ENCODE measurements around the gene SEC16B.
A peak's percentile ranks its signal among the peaks of the same experiment; 100 is the strongest.

The SEC16B gene

GRCh38 chr1:177964336-177964735, 5.5 kb downstream of the SEC16B start:
- Histone ChIP-seq H3K9ac (no peak overlapping the region), H3K4me3 (no peak overlapping the region), H3K9me3 (replicated peaks in 1 of 11) (no peaks in the 10 kb centered on the region), H3K4me2 (no peak overlapping the region), H3K36me3 (no peaks in the 10 kb centered on the region), H4K20me1 (no peaks in the 10 kb centered on the region), H3K4me1 (no peaks in the 10 kb centered on the region), H3K27me3 (no peaks in the 10 kb centered on the region), H3K27ac (no peak overlapping the region)
- no peak for TF ChIP-seq Cebpa-rat (IDR thresholded peaks at IDR 0.05)

GRCh38 chr1:177960939-177961622, 8.8 kb downstream of the SEC16B start:
- no peaks in the 10 kb centered on the region for H3K36me3 ChIP-seq
- H3K27me3 ChIP-seq = no peaks in the 10 kb centered on the region
- H3K4me3 ChIP-seq = no peak overlapping the region
- H4K20me1 ChIP-seq = no peaks in the 10 kb centered on the region
- H3K9ac ChIP-seq = no peak overlapping the region
- H3K9me3 ChIP-seq (replicated peaks in 1 of 11) = no peaks in the 10 kb centered on the region
- no peak for TF ChIP-seq Cebpa-rat (IDR thresholded peaks at IDR 0.05)
- H3K27ac ChIP-seq = no peak overlapping the region
- no peak overlapping the region for H3K4me2 ChIP-seq
- no peaks in the 10 kb centered on the region for H3K4me1 ChIP-seq

- Histone ChIP-seq H3K27ac (no peak overlapping the region), H3K36me3 (no peaks in the 10 kb centered on the region), H3K9me3 (replicated peaks in 1 of 11) (no peaks in the 10 kb centered on the region), H3K9ac (no peak overlapping the region), H3K4me3 (no peak overlapping the region), H3K4me1 (no peaks in the 10 kb centered on the region), H3K27me3 (no peaks in the 10 kb centered on the region), H3K4me2 (no peak overlapping the region), H4K20me1 (no peaks in the 10 kb centered on the region)
- TF ChIP-seq Cebpa-rat (IDR thresholded peaks at IDR 0.05) = no peak
Measured at GRCh38 chr1:177959811-177960515, 9.9 kb downstream of the SEC16B start.

GRCh38 chr1:177958092-177958491, 11.8 kb downstream of the SEC16B start:
- H3K4me2 ChIP-seq = no peak overlapping the region
- TF ChIP-seq Cebpa-rat (IDR thresholded peaks at IDR 0.05) = no peak
- H3K9me3 ChIP-seq (replicated peaks in 1 of 11) = no peaks in the 10 kb centered on the region
- no peaks in the 10 kb centered on the region for H3K36me3 ChIP-seq
- H3K4me3 ChIP-seq = no peak overlapping the region
- no peak overlapping the region for H3K9ac ChIP-seq
- H3K27ac ChIP-seq = no peak overlapping the region
- H3K4me1 ChIP-seq = no peaks in the 10 kb centered on the region
- no peaks in the 10 kb centered on the region for H3K27me3 ChIP-seq
- H4K20me1 ChIP-seq = no peaks in the 10 kb centered on the region

- no peak overlapping the region for H3K4me3 ChIP-seq
- no peak overlapping the region for H3K4me2 ChIP-seq
- no peaks in the 10 kb centered on the region for H3K9me3 ChIP-seq (replicated peaks in 1 of 11)
- H4K20me1 ChIP-seq = no peaks in the 10 kb centered on the region
- H3K27ac ChIP-seq = no peak overlapping the region
- H3K27me3 ChIP-seq = no peaks in the 10 kb centered on the region
- no peak for TF ChIP-seq Cebpa-rat (IDR thresholded peaks at IDR 0.05)
- H3K36me3 ChIP-seq = no peaks in the 10 kb centered on the region
- no peak overlapping the region for H3K9ac ChIP-seq
- peaks cover 0 to 12% (median 4%) of the 10 kb centered on the region in 10 experiments; a peak in 8 of 20 replicates for H3K4me1 ChIP-seq
Measured at GRCh38 chr1:177954076-177954475, 15.8 kb downstream of the SEC16B start.

GRCh38 chr1:177953549-177953948, 16.3 kb downstream of the SEC16B start:
- Histone ChIP-seq H3K36me3 (no peaks in the 10 kb centered on the region), H3K9me3 (replicated peaks in 1 of 11) (no peaks in the 10 kb centered on the region), H3K4me3 (no peak overlapping the region), H3K27me3 (no peaks in the 10 kb centered on the region), H3K4me1 (peaks cover 0 to 16% (median 4%) of the 10 kb centered on the region in 10 experiments; a peak in 8 of 20 replicates), H3K4me2 (no peak overlapping the region), H3K27ac (no peak overlapping the region), H4K20me1 (no peaks in the 10 kb centered on the region), H3K9ac (no peak overlapping the region)
- TF ChIP-seq Cebpa-rat (IDR thresholded peaks at IDR 0.05) = no peak

GRCh38 chr1:177952691-177953090, 17.2 kb downstream of the SEC16B start:
- H3K4me1 ChIP-seq = peaks cover 0 to 16% (median 4%) of the 10 kb centered on the region in 10 experiments; a peak in 8 of 20 replicates
- no peak overlapping the region for H3K27ac ChIP-seq
- no peaks in the 10 kb centered on the region for H3K36me3 ChIP-seq
- H3K9me3 ChIP-seq (replicated peaks in 1 of 11) = no peaks in the 10 kb centered on the region
- H4K20me1 ChIP-seq = no peaks in the 10 kb centered on the region
- H3K4me3 ChIP-seq = no peak overlapping the region
- TF ChIP-seq Cebpa-rat (IDR thresholded peaks at IDR 0.05) = no peak
- H3K4me2 ChIP-seq = no peak overlapping the region
- no peaks in the 10 kb centered on the region for H3K27me3 ChIP-seq
- no peak overlapping the region for H3K9ac ChIP-seq

GRCh38 chr1:177952249-177952648, 17.6 kb downstream of the SEC16B start:
- no peak overlapping the region for H3K9ac ChIP-seq
- no peaks in the 10 kb centered on the region for H4K20me1 ChIP-seq
- TF ChIP-seq Cebpa-rat (IDR thresholded peaks at IDR 0.05) = no peak
- H3K27me3 ChIP-seq = no peaks in the 10 kb centered on the region
- H3K27ac ChIP-seq = no peak overlapping the region
- H3K4me3 ChIP-seq = no peak overlapping the region
- no peak overlapping the region for H3K4me2 ChIP-seq
- no peaks in the 10 kb centered on the region for H3K36me3 ChIP-seq
- H3K9me3 ChIP-seq (replicated peaks in 1 of 11) = no peaks in the 10 kb centered on the region
- peaks cover 0 to 16% (median 4%) of the 10 kb centered on the region in 10 experiments; a peak in 8 of 20 replicates for H3K4me1 ChIP-seq

- Histone ChIP-seq H3K27me3 (no peaks in the 10 kb centered on the region), H4K20me1 (no peaks in the 10 kb centered on the region), H3K4me2 (peak overlapping the region in 2 of 11 experiments; percentile 6 to 11; a peak in 2 of 22 replicates), H3K9me3 (replicated peaks in 1 of 11) (no peaks in the 10 kb centered on the region), H3K36me3 (no peaks in the 10 kb centered on the region), H3K4me3 (no peak overlapping the region), H3K27ac (no peak overlapping the region), H3K4me1 (peaks cover 0 to 16% (median 4%) of the 10 kb centered on the region in 10 experiments; a peak in 8 of 20 replicates), H3K9ac (no peak overlapping the region)
- no peak for TF ChIP-seq Cebpa-rat (IDR thresholded peaks at IDR 0.05)
Measured at GRCh38 chr1:177950506-177950905, 19.4 kb downstream of the SEC16B start.
